Occipital lobe (tissue), 2 donors: ENCODE measurements around the gene SYT7. TPM values are rescaled to one million over a fixed set of nuclear protein-coding genes. Genes with fewer than 3 reads are reported as not detected.
A peak's percentile ranks its signal among the peaks of the same experiment; 100 is the strongest.
"Not testable (repeated sequence)": the region's sequence is repeated elsewhere in the genome, so short reads cannot be mapped to it uniquely, and the experiment has no call there.

Experiments used
- DNase-seq: peaks from one replicate; lab custom pipeline; 2025; lab: John Stamatoyannopoulos, UW
- total RNA-seq: library from RNA; depleted of rRNA; stranded (reverse); fragments of >200 nt; gene quantifications from one replicate; pipeline ENCODE4 v1.2.3, GENCODE V29; 2014

SYT7 gene
- 15.1 TPM for total RNA-seq

- peak; percentile 87 for DNase-seq
These were observed at the start of gene SYT7 for GRCh38 chr11:61581030-61581928. TSS of gene SYT7 (minus strand) at chr11:61581076. CDS start at chr11:61580820, 256 bp downstream.

- no peak for DNase-seq
These were observed 49.2 kb upstream of the SYT7 start for GRCh38 chr11:61630089-61630488.

- DNase-seq, result no peak
These were observed 48.4 kb upstream of the SYT7 start for GRCh38 chr11:61629082-61629833.

GRCh38 chr11:61628662-61628970, 47.7 kb upstream of the SYT7 start:
- no peak for DNase-seq

- DNase-seq, result no peak
These were observed 47.2 kb upstream of the SYT7 start for GRCh38 chr11:61627850-61628661.

GRCh38 chr11:61626580-61627380, 45.9 kb upstream of the SYT7 start:
- no peak for DNase-seq

- DNase-seq, result no peak
These were observed 44.6 kb upstream of the SYT7 start for GRCh38 chr11:61625525-61625924.

- no peak for DNase-seq
These were observed 41.2 kb upstream of the SYT7 start for GRCh38 chr11:61621917-61622585.

GRCh38 chr11:61619471-61620226, 38.8 kb upstream of the SYT7 start:
- DNase-seq, result no peak

- DNase-seq, result no peak
These were observed 38.1 kb upstream of the SYT7 start for GRCh38 chr11:61618978-61619377.

GRCh38 chr11:61617515-61617914, 36.6 kb upstream of the SYT7 start:
- DNase-seq, result no peak

- DNase-seq, result no peak
These were observed 35.6 kb upstream of the SYT7 start for GRCh38 chr11:61616434-61616833.

GRCh38 chr11:61614782-61615181, 33.9 kb upstream of the SYT7 start:
- DNase-seq, result not testable (repeated sequence)

GRCh38 chr11:61613870-61614269, 33.0 kb upstream of the SYT7 start:
- no peak for DNase-seq

- DNase-seq, result no peak
These were observed 32.2 kb upstream of the SYT7 start for GRCh38 chr11:61613051-61613450.

GRCh38 chr11:61611309-61611708, 30.4 kb upstream of the SYT7 start:
- DNase-seq, result no peak

- DNase-seq, result no peak
These were observed 30.0 kb upstream of the SYT7 start for GRCh38 chr11:61610905-61611304.

GRCh38 chr11:61609980-61610366, 29.1 kb upstream of the SYT7 start:
- no peak for DNase-seq
